GM23338 (cell line): ENCODE results near the gene RRM1. TPM values are rescaled to one million over a fixed set of nuclear protein-coding genes. Genes with fewer than 3 reads are reported as not detected.

ENCODE experiments used
- ATAC-seq: fragments of 200-7000 bp; cut with Tn5 transposase; 3 replicates; pipeline ENCODE4 v1.9.1; 2020
- DNase-seq: peaks from one replicate; pipeline ENCODE4 v3.0.0-alpha.2; 2015; ENCODE audit warnings: low spot score
- H2AFZ ChIP-seq: fragments of 200-600 bp; sonication (generic); 2 replicates; pipeline ENCODE4 v1.8.0; 2016; ENCODE audit warnings: antibody characterized with exemption, mild to moderate bottlenecking, moderate library complexity
- H3F3A ChIP-seq: fragments of 200-600 bp; sonication (generic); replicated peaks from 2 replicates; pipeline ENCODE4 v1.8.0; 2017; ENCODE audit warnings: antibody characterized with exemption, mixed run types, low read depth
- H3K27ac ChIP-seq: fragments of 200-600 bp; sonication (generic); 2 replicates; pipeline ENCODE4 v1.6.1; 2016; ENCODE audit warnings: low read depth
- H3K27me3 ChIP-seq: fragments of 200-600 bp; sonication (generic); 2 replicates; pipeline ENCODE4 v1.8.0; 2016; ENCODE audit warnings: mild to moderate bottlenecking, mixed run types, moderate library complexity; ENCODE audit not compliant: insufficient read depth
- H3K36me3 ChIP-seq: fragments of 200-600 bp; sonication (generic); 2 replicates; pipeline ENCODE4 v1.8.0; 2016; ENCODE audit warnings: mild to moderate bottlenecking; ENCODE audit not compliant: insufficient read depth
- H3K4me1 ChIP-seq: fragments of 200-600 bp; sonication (generic); 2 replicates; pipeline ENCODE4 v1.8.0; 2016; ENCODE audit warnings: mild to moderate bottlenecking, moderate library complexity; ENCODE audit not compliant: insufficient read depth
- H3K4me2 ChIP-seq: fragments of 200-600 bp; sonication (generic); 2 replicates; pipeline ENCODE4 v1.7.1; 2017; ENCODE audit warnings: mixed run types
- H3K4me3 ChIP-seq: fragments of 200-600 bp; sonication (generic); 2 replicates; pipeline ENCODE4 v1.6.1; 2016; ENCODE audit warnings: mixed run types
- H3K79me2 ChIP-seq: fragments of 200-600 bp; sonication (generic); replicated peaks from 2 replicates; pipeline ENCODE4 v1.8.0; 2017; ENCODE audit warnings: mild to moderate bottlenecking; ENCODE audit not compliant: insufficient read depth
- H3K9me2 ChIP-seq: fragments of 200-600 bp; sonication (generic); 2 replicates; pipeline ENCODE4 v1.8.0; 2017; ENCODE audit not compliant: insufficient read depth
- H4K20me1 ChIP-seq: fragments of 200-600 bp; sonication (generic); replicated peaks from 2 replicates; pipeline ENCODE4 v1.8.0; 2017; ENCODE audit warnings: mild to moderate bottlenecking; ENCODE audit not compliant: insufficient read depth
- H3K27ac Mint-ChIP-seq: 2 replicates; pipeline ENCODE4 v1.8.0; 2020; ENCODE audit warnings: inconsistent platforms, mild to moderate bottlenecking, moderate library complexity, mixed read lengths
- H3K27me3 Mint-ChIP-seq: 3 replicates; pipeline ENCODE4 v1.8.0; 2022; ENCODE audit warnings: low read depth, mild to moderate bottlenecking, moderate library complexity, mixed read lengths, inconsistent platforms; ENCODE audit not compliant: insufficient read depth, poor library complexity
- H3K36me3 Mint-ChIP-seq: 3 replicates; pipeline ENCODE4 v1.8.0; 2021; ENCODE audit warnings: low read depth, mild to moderate bottlenecking, inconsistent platforms, moderate library complexity, mixed read lengths
- H3K4me1 Mint-ChIP-seq: 3 replicates; pipeline ENCODE4 v1.8.0; 2020; ENCODE audit warnings: mild to moderate bottlenecking, inconsistent platforms, mixed read lengths
- H3K4me3 Mint-ChIP-seq: 3 replicates; pipeline ENCODE4 v1.8.0; 2021; ENCODE audit warnings: moderate library complexity, mild to moderate bottlenecking, inconsistent platforms, mixed read lengths
- H3K9me3 Mint-ChIP-seq: 3 replicates; pipeline ENCODE4 v1.8.0; 2020; ENCODE audit warnings: moderate library complexity, mild to moderate bottlenecking, inconsistent platforms, mixed read lengths
- CREB1 ChIP-seq: fragments of 250-450 bp; sonication (Bioruptor Pico); IDR thresholded peaks from 2 replicates; pipeline ENCODE4 v1.5.0; 2020; ENCODE audit warnings: low read depth, mild to moderate bottlenecking, moderate library complexity
- CTCF ChIP-seq, 2 experiments: fragments of 200-600 bp in 1 of 2; sonication (generic) in 1 of 2; conservative IDR thresholded peaks; 2 replicates each; pipeline versions ENCODE4 v1.5.1 to v1.6.1; 2016 to 2017; ENCODE audit warnings: antibody characterized with exemption in 2 of 2, low read depth in 2 of 2, mild to moderate bottlenecking in 2 of 2, moderate library complexity in 1 of 2
- EZH2 ChIP-seq: fragments of 200-600 bp; sonication (generic); IDR thresholded peaks from one replicate; pipeline ENCODE4 v1.8.0; 2017; ENCODE audit warnings: antibody characterized with exemption, mild to moderate bottlenecking, low read depth; ENCODE audit not compliant: unreplicated experiment
- EZH2phosphoT487 ChIP-seq: fragments of 200-600 bp; sonication (generic); IDR thresholded peaks from one replicate; pipeline ENCODE4 v1.8.1; 2018; ENCODE audit warnings: antibody characterized with exemption; ENCODE audit not compliant: unreplicated experiment
- JUNB ChIP-seq: IDR thresholded peaks from one replicate; pipeline ENCODE4 v1.6.1; 2016; ENCODE audit warnings: antibody characterized with exemption; ENCODE audit not compliant: unreplicated experiment
- NANOG ChIP-seq: IDR thresholded peaks from 2 replicates; pipeline ENCODE4 v1.6.1; 2016; ENCODE audit warnings: antibody characterized with exemption, borderline replicate concordance
- POLR2AphosphoS5 ChIP-seq: IDR thresholded peaks from 2 replicates; pipeline ENCODE4 v1.6.1; 2016; ENCODE audit warnings: antibody characterized with exemption, low read depth
- STAT1 ChIP-seq: IDR thresholded peaks from one replicate; pipeline ENCODE4 v1.6.1; 2016; ENCODE audit warnings: antibody characterized with exemption; ENCODE audit not compliant: unreplicated experiment
- ZNF114 ChIP-seq: fragments of 250-450 bp; sonication (Bioruptor Pico); IDR thresholded peaks from 2 replicates; pipeline ENCODE4 v1.5.0; 2020; ENCODE audit warnings: mild to moderate bottlenecking, moderate library complexity
- ZNF331 ChIP-seq: fragments of 250-450 bp; sonication (Bioruptor Pico); IDR thresholded peaks from 2 replicates; pipeline ENCODE4 v1.5.0; 2020; ENCODE audit warnings: low read depth, mild to moderate bottlenecking, moderate library complexity
- polyA plus RNA-seq: library from polyadenylated mRNA; unstranded; fragments of >200 nt; fragmentation: Nextera tagmentation; extraction: Ambion mirVana; gene quantifications from 2 replicates; pipeline ENCODE4 v1.2.1, GENCODE V29; 2016
- total RNA-seq: library from RNA; depleted of rRNA; stranded (reverse); fragments of >200 nt; shearing (Covaris generic); gene quantifications from 2 replicates; pipeline ENCODE4 v1.2.3, GENCODE V29; 2014
- TF ChIP-seq, protein P1 (sequence below): IDR thresholded peaks from 2 replicates; pipeline ENCODE4 v1.6.1; 2016; ENCODE audit warnings: antibody characterized with exemption
- TF ChIP-seq, protein P2 (sequence below): IDR thresholded peaks from one replicate; pipeline ENCODE4 v1.6.1; 2018; ENCODE audit warnings: antibody characterized with exemption; ENCODE audit not compliant: unreplicated experiment
- TF ChIP-seq, protein P3 (sequence below): fragments of 250-450 bp; sonication (Bioruptor Pico); IDR thresholded peaks from 2 replicates; pipeline ENCODE4 v1.5.0; 2020; ENCODE audit warnings: mild to moderate bottlenecking, moderate library complexity

The RRM1 gene
- total and polyA plus RNA-seq, 2 experiments from 2014 or later = 47.3 to 96.8 TPM

GRCh38 chr11:4102711-4103110, 8.1 kb downstream of the RRM1 start:
- no peak overlapping the region for H2AFZ ChIP-seq
- no peak for ATAC-seq
- Mint-ChIP-seq H3K27me3 (no peaks in the 10 kb centered on the region), H3K36me3 (peaks cover 28% of the 10 kb centered on the region), H3K4me3 (no peak overlapping the region), H3K4me1 (peaks cover 5% of the 10 kb centered on the region), H3K27ac (no peak overlapping the region), H3K9me3 (no peaks in the 10 kb centered on the region)
- no peak overlapping the region for H3K4me3 ChIP-seq
- no peaks in the 10 kb centered on the region for H3F3A ChIP-seq
- H4K20me1 ChIP-seq = peaks cover 6% of the 10 kb centered on the region
- H3K79me2 ChIP-seq = peaks cover 30% of the 10 kb centered on the region
- no peaks in the 10 kb centered on the region for H3K9me2 ChIP-seq
- H3K36me3 ChIP-seq = peaks cover 15% of the 10 kb centered on the region; the same call in 1 of the 2 replicates
- TF ChIP-seq CREB1 = no peak
- TF ChIP-seq NANOG = no peak
- no peak for TF ChIP-seq CTCF (conservative IDR thresholded peaks at IDR 0.05; ENCODE audit: low read depth in 2 of 2)
- no peak for TF ChIP-seq POLR2AphosphoS5
- TF ChIP-seq, protein P1, sequence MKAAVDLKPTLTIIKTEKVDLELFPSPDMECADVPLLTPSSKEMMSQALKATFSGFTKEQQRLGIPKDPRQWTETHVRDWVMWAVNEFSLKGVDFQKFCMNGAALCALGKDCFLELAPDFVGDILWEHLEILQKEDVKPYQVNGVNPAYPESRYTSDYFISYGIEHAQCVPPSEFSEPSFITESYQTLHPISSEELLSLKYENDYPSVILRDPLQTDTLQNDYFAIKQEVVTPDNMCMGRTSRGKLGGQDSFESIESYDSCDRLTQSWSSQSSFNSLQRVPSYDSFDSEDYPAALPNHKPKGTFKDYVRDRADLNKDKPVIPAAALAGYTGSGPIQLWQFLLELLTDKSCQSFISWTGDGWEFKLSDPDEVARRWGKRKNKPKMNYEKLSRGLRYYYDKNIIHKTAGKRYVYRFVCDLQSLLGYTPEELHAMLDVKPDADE = no peak
- no peak for TF ChIP-seq STAT1
- TF ChIP-seq, protein P2, sequence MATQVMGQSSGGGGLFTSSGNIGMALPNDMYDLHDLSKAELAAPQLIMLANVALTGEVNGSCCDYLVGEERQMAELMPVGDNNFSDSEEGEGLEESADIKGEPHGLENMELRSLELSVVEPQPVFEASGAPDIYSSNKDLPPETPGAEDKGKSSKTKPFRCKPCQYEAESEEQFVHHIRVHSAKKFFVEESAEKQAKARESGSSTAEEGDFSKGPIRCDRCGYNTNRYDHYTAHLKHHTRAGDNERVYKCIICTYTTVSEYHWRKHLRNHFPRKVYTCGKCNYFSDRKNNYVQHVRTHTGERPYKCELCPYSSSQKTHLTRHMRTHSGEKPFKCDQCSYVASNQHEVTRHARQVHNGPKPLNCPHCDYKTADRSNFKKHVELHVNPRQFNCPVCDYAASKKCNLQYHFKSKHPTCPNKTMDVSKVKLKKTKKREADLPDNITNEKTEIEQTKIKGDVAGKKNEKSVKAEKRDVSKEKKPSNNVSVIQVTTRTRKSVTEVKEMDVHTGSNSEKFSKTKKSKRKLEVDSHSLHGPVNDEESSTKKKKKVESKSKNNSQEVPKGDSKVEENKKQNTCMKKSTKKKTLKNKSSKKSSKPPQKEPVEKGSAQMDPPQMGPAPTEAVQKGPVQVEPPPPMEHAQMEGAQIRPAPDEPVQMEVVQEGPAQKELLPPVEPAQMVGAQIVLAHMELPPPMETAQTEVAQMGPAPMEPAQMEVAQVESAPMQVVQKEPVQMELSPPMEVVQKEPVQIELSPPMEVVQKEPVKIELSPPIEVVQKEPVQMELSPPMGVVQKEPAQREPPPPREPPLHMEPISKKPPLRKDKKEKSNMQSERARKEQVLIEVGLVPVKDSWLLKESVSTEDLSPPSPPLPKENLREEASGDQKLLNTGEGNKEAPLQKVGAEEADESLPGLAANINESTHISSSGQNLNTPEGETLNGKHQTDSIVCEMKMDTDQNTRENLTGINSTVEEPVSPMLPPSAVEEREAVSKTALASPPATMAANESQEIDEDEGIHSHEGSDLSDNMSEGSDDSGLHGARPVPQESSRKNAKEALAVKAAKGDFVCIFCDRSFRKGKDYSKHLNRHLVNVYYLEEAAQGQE = no peak
- no peak for TF ChIP-seq EZH2
- TF ChIP-seq EZH2phosphoT487 = no peak
- TF ChIP-seq, protein P3, sequence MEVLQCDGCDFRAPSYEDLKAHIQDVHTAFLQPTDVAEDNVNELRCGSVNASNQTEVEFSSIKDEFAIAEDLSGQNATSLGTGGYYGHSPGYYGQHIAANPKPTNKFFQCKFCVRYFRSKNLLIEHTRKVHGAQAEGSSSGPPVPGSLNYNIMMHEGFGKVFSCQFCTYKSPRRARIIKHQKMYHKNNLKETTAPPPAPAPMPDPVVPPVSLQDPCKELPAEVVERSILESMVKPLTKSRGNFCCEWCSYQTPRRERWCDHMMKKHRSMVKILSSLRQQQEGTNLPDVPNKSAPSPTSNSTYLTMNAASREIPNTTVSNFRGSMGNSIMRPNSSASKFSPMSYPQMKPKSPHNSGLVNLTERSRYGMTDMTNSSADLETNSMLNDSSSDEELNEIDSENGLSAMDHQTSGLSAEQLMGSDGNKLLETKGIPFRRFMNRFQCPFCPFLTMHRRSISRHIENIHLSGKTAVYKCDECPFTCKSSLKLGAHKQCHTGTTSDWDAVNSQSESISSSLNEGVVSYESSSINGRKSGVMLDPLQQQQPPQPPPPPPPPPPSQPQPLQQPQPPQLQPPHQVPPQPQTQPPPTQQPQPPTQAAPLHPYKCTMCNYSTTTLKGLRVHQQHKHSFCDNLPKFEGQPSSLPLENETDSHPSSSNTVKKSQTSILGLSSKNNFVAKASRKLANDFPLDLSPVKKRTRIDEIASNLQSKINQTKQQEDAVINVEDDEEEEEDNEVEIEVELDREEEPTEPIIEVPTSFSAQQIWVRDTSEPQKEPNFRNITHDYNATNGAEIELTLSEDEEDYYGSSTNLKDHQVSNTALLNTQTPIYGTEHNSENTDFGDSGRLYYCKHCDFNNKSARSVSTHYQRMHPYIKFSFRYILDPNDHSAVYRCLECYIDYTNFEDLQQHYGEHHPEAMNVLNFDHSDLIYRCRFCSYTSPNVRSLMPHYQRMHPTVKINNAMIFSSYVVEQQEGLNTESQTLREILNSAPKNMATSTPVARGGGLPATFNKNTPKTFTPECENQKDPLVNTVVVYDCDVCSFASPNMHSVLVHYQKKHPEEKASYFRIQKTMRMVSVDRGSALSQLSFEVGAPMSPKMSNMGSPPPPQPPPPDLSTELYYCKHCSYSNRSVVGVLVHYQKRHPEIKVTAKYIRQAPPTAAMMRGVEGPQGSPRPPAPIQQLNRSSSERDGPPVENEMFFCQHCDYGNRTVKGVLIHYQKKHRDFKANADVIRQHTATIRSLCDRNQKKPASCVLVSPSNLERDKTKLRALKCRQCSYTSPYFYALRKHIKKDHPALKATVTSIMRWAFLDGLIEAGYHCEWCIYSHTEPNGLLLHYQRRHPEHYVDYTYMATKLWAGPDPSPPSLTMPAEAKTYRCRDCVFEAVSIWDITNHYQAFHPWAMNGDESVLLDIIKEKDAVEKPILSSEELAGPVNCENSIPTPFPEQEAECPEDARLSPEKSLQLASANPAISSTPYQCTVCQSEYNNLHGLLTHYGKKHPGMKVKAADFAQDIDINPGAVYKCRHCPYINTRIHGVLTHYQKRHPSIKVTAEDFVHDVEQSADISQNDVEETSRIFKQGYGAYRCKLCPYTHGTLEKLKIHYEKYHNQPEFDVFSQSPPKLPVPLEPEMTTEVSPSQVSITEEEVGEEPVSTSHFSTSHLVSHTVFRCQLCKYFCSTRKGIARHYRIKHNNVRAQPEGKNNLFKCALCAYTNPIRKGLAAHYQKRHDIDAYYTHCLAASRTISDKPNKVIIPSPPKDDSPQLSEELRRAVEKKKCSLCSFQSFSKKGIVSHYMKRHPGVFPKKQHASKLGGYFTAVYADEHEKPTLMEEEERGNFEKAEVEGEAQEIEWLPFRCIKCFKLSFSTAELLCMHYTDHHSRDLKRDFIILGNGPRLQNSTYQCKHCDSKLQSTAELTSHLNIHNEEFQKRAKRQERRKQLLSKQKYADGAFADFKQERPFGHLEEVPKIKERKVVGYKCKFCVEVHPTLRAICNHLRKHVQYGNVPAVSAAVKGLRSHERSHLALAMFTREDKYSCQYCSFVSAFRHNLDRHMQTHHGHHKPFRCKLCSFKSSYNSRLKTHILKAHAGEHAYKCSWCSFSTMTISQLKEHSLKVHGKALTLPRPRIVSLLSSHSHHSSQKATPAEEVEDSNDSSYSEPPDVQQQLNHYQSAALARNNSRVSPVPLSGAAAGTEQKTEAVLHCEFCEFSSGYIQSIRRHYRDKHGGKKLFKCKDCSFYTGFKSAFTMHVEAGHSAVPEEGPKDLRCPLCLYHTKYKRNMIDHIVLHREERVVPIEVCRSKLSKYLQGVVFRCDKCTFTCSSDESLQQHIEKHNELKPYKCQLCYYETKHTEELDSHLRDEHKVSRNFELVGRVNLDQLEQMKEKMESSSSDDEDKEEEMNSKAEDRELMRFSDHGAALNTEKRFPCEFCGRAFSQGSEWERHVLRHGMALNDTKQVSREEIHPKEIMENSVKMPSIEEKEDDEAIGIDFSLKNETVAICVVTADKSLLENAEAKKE (CRISPR knock-in tag) = no peak
- no peak for TF ChIP-seq JUNB
- TF ChIP-seq ZNF114 (CRISPR knock-in tag) = no peak
- no peak for TF ChIP-seq ZNF331 (CRISPR knock-in tag)
- no peak overlapping the region for H3K27ac ChIP-seq
- DNase-seq = no peak
- no peak overlapping the region for H3K4me2 ChIP-seq
- no peaks in the 10 kb centered on the region for H3K4me1 ChIP-seq
- H3K27me3 ChIP-seq = no peaks in the 10 kb centered on the region
